ENCODE measurements around the gene AMOT. TPM values are rescaled to one million over a fixed set of nuclear protein-coding genes. Genes with fewer than 3 reads are reported as not detected.

AMOT gene
- total RNA-seq, 2 experiments from 2014 or later: 1.4 to 1.6 TPM

DNA sequence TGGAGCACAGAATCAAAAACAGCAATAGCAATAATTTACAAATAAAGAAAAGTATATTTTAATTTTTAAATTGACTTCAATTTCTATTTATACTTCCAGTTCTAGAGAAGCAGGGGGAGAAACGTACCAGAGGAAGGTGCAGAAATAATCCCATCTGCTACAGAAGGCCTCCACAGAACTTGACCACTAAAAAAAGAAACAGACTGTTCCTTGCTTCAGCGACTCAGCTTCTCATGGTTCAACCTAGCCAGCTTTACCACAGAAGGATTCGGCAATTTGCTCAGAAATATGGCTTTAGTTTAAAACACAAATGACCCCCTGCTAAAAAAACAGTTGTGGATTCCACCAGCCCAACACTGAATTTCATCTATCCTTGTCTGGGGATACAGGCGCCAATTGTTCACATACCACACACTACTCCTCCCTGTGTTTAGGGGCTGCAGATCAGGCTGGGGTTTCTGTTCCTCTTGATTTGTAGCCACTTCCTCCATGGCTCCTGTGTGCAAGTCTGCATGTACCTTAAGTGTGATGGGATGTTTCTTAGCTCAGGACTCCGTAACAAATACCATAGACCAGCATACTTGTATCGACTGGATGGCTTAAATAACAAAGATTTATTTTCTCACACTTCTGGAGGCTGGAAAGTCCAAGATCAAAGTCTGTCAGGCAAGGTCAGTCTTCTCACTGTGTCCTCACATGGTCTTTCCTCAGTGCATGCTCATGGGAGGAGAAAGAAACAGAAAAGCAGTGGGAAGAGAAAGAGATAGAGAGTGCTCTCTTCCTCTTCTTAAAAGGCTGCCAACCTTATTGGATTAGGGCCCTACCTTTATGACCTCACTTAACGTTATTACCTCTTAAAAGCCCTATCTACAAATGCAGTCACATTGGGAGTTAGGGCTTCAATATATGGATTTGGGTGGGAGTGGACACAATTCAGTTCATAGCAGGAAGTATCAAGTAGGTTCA, 79.1 kb downstream of the AMOT start:
- Histone ChIP-seq H3K9me3 (ENCODE audit: control insufficient read depth in 1 of 2, insufficient read depth in 1 of 2, low read length in 2 of 2) (no peaks in the 10 kb centered on the region), H3K4me3 (ENCODE audit: low read length) (no peak overlapping the region), H3K27me3 (ENCODE audit: control insufficient read depth in 1 of 2, insufficient read depth in 2 of 2, low read length in 2 of 2) (no peaks in the 10 kb centered on the region), H3K4me1 (ENCODE audit: insufficient read depth, low read length) (no peaks in the 10 kb centered on the region), H3K36me3 (ENCODE audit: insufficient read depth, low read length) (no peaks in the 10 kb centered on the region), H3K27ac (ENCODE audit: low read depth in 1 of 2, low read length in 2 of 2) (no peak overlapping the region)
- ChIA-PET CTCF (no interaction called here), POLR2A (no interaction called here)
- Mint-ChIP-seq H3K4me1 (ENCODE audit: low read depth) (no peaks in the 10 kb centered on the region), H3K9me3 (no peaks in the 10 kb centered on the region), H3K36me3 (ENCODE audit: low read depth) (no peaks in the 10 kb centered on the region), H3K27me3 (peaks cover 5% of the 10 kb centered on the region), H3K27ac (no peak overlapping the region), H3K4me3 (no peak overlapping the region)
- ATAC-seq (ENCODE audit: poor library complexity) (no peak), DNase-seq (peak in 3 of 14 experiments; percentile 0 to 4 (median 2))
- TF ChIP-seq, protein P1, sequence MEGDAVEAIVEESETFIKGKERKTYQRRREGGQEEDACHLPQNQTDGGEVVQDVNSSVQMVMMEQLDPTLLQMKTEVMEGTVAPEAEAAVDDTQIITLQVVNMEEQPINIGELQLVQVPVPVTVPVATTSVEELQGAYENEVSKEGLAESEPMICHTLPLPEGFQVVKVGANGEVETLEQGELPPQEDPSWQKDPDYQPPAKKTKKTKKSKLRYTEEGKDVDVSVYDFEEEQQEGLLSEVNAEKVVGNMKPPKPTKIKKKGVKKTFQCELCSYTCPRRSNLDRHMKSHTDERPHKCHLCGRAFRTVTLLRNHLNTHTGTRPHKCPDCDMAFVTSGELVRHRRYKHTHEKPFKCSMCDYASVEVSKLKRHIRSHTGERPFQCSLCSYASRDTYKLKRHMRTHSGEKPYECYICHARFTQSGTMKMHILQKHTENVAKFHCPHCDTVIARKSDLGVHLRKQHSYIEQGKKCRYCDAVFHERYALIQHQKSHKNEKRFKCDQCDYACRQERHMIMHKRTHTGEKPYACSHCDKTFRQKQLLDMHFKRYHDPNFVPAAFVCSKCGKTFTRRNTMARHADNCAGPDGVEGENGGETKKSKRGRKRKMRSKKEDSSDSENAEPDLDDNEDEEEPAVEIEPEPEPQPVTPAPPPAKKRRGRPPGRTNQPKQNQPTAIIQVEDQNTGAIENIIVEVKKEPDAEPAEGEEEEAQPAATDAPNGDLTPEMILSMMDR (IDR thresholded peaks at IDR 0.05): no peak
- intact Hi-C loops (cut with DNase I, micrococcal nuclease): no loop called here

DNA sequence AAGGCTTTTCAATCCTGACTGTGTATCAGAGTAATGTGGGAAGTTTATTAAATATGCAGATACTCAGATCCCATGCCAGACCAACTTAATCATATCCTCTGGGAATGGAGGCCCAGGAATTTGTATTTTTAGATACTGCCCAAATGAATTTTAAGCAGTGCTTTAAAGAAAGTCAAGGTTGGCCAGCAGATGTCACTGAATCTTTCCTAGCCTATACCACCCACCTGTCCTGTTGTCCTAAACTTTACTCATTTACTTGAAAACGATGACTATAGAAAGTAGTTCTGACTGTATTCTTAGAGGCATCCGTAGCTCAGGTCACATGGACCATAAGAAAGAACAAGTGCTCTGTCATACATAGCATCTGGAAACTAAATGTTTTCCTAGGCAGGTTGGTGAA, 79.9 kb downstream of the AMOT start:
- H3K9me3 ChIP-seq (ENCODE audit: control insufficient read depth in 1 of 2, insufficient read depth in 1 of 2, low read length in 2 of 2): no peaks in the 10 kb centered on the region
- intact Hi-C loops (cut with DNase I, micrococcal nuclease): no loop called here
- POLR2A ChIA-PET: no interaction called here
- CTCF ChIA-PET: no interaction called here
- no peak for ATAC-seq (ENCODE audit: poor library complexity)
- Mint-ChIP-seq H3K4me1 (ENCODE audit: low read depth) (no peaks in the 10 kb centered on the region), H3K4me3 (no peak overlapping the region), H3K27ac (no peak overlapping the region), H3K36me3 (ENCODE audit: low read depth) (no peaks in the 10 kb centered on the region), H3K9me3 (no peaks in the 10 kb centered on the region), H3K27me3 (peaks cover 5% of the 10 kb centered on the region)
- H3K4me3 ChIP-seq (ENCODE audit: low read length): no peak overlapping the region
- no peaks in the 10 kb centered on the region for H3K27me3 ChIP-seq (ENCODE audit: control insufficient read depth in 1 of 2, insufficient read depth in 2 of 2, low read length in 2 of 2)
- DNase-seq: no peak
- no peaks in the 10 kb centered on the region for H3K4me1 ChIP-seq (ENCODE audit: insufficient read depth, low read length)
- TF ChIP-seq, protein P1 (IDR thresholded peaks at IDR 0.05): no peak
- no peaks in the 10 kb centered on the region for H3K36me3 ChIP-seq (ENCODE audit: insufficient read depth, low read length)
- H3K27ac ChIP-seq (ENCODE audit: low read depth in 1 of 2, low read length in 2 of 2): no peak overlapping the region

DNA sequence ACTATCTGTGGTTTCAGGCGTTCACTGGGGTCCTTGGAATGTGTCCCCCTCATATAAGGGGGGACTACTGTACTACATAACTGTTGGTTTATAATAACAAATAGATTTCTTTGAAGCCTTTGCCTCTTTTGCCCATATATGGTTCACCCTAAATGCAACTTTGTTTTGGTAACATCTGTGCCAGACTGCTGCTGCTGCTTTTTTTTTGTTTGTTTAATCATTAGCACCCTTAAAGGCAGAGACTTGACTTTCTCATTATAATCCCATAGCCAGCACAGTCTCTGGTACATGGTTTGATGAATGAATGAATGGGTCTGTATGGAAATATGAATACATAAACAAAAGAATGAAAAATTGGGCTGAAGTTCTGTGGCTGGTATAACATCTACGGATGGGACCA, 80.7 kb downstream of the AMOT start:
- H3K4me1 ChIP-seq (ENCODE audit: insufficient read depth, low read length): no peaks in the 10 kb centered on the region
- H3K27me3 ChIP-seq (ENCODE audit: control insufficient read depth in 1 of 2, insufficient read depth in 2 of 2, low read length in 2 of 2): no peaks in the 10 kb centered on the region
- no peak overlapping the region for H3K4me3 Mint-ChIP-seq
- no peaks in the 10 kb centered on the region for H3K9me3 ChIP-seq (ENCODE audit: control insufficient read depth in 1 of 2, insufficient read depth in 1 of 2, low read length in 2 of 2)
- H3K36me3 ChIP-seq (ENCODE audit: insufficient read depth, low read length): no peaks in the 10 kb centered on the region
- no peak overlapping the region for H3K27ac Mint-ChIP-seq
- POLR2A ChIA-PET: no interaction called here
- no peak for ATAC-seq (ENCODE audit: poor library complexity)
- CTCF ChIA-PET: no interaction called here
- no peak overlapping the region for H3K4me3 ChIP-seq (ENCODE audit: low read length)
- H3K27me3 Mint-ChIP-seq: peaks cover 5% of the 10 kb centered on the region
- no peak overlapping the region for H3K27ac ChIP-seq (ENCODE audit: low read depth in 1 of 2, low read length in 2 of 2)
- TF ChIP-seq, protein P1 (IDR thresholded peaks at IDR 0.05): no peak
- no peaks in the 10 kb centered on the region for H3K36me3 Mint-ChIP-seq (ENCODE audit: low read depth)
- no peaks in the 10 kb centered on the region for H3K4me1 Mint-ChIP-seq (ENCODE audit: low read depth)
- intact Hi-C loops (cut with DNase I, micrococcal nuclease): no loop called here
- no peak for DNase-seq
- H3K9me3 Mint-ChIP-seq: no peaks in the 10 kb centered on the region
